Subcutaneous adipose tissue (tissue), 4 donors: ENCODE data around the gene SCML2. TPM values are rescaled to one million over a fixed set of nuclear protein-coding genes. Genes with fewer than 3 reads are reported as not detected.

Source experiments
- total RNA-seq, 4 donors: library from RNA; depleted of rRNA; stranded (reverse); fragments of >200 nt; gene quantifications; one replicate each; pipeline ENCODE4 v1.1.0, GENCODE V29; 2016
- TF ChIP-seq, protein P1 (sequence below): fragments of 450-650 bp; IDR thresholded peaks from one replicate; pipeline ENCODE4 v1.5.1; 2016; ENCODE audit warnings: low read depth, mild to moderate bottlenecking, control low read depth, antibody characterized with exemption, moderate library complexity

Gene SCML2
- total RNA-seq, 4 donors from 2014 or later: 1.0 to 2.6 (median 1.6) TPM

- TF ChIP-seq, protein P1, sequence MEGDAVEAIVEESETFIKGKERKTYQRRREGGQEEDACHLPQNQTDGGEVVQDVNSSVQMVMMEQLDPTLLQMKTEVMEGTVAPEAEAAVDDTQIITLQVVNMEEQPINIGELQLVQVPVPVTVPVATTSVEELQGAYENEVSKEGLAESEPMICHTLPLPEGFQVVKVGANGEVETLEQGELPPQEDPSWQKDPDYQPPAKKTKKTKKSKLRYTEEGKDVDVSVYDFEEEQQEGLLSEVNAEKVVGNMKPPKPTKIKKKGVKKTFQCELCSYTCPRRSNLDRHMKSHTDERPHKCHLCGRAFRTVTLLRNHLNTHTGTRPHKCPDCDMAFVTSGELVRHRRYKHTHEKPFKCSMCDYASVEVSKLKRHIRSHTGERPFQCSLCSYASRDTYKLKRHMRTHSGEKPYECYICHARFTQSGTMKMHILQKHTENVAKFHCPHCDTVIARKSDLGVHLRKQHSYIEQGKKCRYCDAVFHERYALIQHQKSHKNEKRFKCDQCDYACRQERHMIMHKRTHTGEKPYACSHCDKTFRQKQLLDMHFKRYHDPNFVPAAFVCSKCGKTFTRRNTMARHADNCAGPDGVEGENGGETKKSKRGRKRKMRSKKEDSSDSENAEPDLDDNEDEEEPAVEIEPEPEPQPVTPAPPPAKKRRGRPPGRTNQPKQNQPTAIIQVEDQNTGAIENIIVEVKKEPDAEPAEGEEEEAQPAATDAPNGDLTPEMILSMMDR: no peak
Measured at GRCh38 chrX:18291006-18291545, 63.4 kb downstream of the SCML2 start.

- TF ChIP-seq, protein P1: no peak
Measured at GRCh38 chrX:18290200-18290599, 64.3 kb downstream of the SCML2 start.

GRCh38 chrX:18288716-18289115, 65.8 kb downstream of the SCML2 start:
- TF ChIP-seq, protein P1: no peak

DNA sequence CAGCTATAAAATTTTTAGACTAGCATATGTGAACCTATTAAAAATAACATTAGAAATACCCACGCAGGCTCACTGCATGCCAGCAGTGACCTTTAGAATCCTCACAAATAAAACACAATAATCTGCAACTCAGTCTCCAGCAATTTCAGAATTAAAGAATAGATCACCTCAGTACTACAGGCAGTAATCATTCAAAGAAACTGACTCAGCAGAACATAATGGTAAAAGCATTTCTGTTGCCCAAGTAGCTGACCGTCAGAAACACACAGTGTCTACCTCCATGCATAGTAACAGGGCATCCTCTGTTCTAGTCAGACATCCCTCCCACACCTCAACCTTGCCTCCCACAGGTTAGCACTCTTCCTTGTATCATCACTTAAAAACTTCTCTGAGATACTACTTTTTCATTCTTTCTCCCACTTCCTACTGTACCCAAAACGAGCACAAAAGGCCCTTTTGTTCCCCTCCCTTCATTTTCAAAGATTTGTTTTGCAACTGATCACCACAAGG, 68.1 kb downstream of the SCML2 start:
- TF ChIP-seq, protein P1: no peak

DNA sequence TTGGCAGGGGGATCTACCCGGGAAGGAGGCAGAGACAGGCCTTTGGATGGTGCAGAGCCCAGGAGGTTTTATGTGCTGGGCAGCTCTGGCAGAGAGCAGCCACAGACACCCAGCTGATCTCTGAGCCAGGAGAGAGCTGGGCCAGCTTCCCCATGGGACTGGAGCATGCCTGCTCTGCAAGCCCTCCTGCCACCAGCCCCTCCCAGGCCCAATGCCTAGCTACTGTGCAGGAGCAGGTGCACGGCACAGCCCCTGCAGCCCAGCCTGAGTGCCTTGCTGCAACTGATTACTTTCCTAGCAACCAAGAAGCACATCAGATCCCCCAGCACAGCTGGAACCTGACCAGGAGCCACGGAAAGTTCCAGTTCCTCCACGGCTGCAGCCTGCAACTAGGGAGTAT, 76.0 kb downstream of the SCML2 start:
- TF ChIP-seq, protein P1: no peak

- TF ChIP-seq, protein P1: no peak
Measured at GRCh38 chrX:18272222-18272621, 82.3 kb downstream of the SCML2 start.

DNA sequence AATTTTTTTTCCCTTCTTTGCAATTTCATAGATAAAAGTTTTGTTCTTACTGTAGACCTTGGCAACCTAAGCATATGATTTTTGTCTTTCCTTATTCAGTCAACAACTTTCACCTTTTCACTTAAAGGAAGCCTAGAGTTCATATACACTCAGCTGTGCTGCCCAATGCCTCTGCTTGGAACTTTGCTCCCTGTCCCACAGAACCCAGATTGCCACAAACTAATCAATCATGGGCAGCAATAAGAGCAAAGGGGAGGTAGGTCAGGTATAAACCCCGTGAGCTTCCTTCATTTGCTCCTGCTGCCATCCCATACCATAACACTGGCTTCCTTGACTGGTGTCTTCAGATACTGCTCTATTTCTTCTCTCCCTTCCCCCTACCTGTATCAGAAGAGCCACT, 82.8 kb downstream of the SCML2 start:
- TF ChIP-seq, protein P1: no peak
